Endodermal cell (in vitro differentiated cells): ENCODE measurements around the gene GTF3C1. TPM values are rescaled to one million over a fixed set of nuclear protein-coding genes. Genes with fewer than 3 reads are reported as not detected.
A peak's percentile ranks its signal among the peaks of the same experiment; 100 is the strongest.

Experiments used
- DNase-seq: peaks from one replicate; pipeline ENCODE4 v3.0.0-alpha.2; 2017
- H3K27ac ChIP-seq: 2 replicates; pipeline ENCODE4 v1.5.1; 2013; ENCODE audit warnings: mild to moderate bottlenecking, low read depth, low read length, moderate library complexity
- H3K27me3 ChIP-seq: 2 replicates; pipeline ENCODE4 v1.6.1; 2013; ENCODE audit warnings: mild to moderate bottlenecking, low read length, moderate library complexity; ENCODE audit not compliant: insufficient read depth, control insufficient read depth, poor library complexity, severe bottlenecking
- H3K36me3 ChIP-seq: 2 replicates; pipeline ENCODE4 v1.7.0; 2013; ENCODE audit warnings: mild to moderate bottlenecking, low read length, moderate library complexity; ENCODE audit not compliant: control insufficient read depth, insufficient read depth
- H3K4me1 ChIP-seq: one replicate; pipeline ENCODE4 v1.7.0; 2013; ENCODE audit warnings: low read length; ENCODE audit not compliant: control insufficient read depth, insufficient read depth
- H3K4me3 ChIP-seq: 2 replicates; pipeline ENCODE4 v1.5.1; 2013; ENCODE audit warnings: mild to moderate bottlenecking, low read length, moderate library complexity
- H3K9ac ChIP-seq: 2 replicates; pipeline ENCODE4 v1.6.1; 2013; ENCODE audit warnings: mild to moderate bottlenecking, low read length, moderate library complexity; ENCODE audit not compliant: poor library complexity, severe bottlenecking; ENCODE audit errors: extremely low read depth
- H3K9me3 ChIP-seq: 2 replicates; pipeline ENCODE4 v1.6.1; 2013; ENCODE audit warnings: mild to moderate bottlenecking, low read length, moderate library complexity; ENCODE audit not compliant: control insufficient read depth
- H3K27ac Mint-ChIP-seq: 2 replicates; pipeline ENCODE4 v1.8.0; 2020; ENCODE audit warnings: mixed read lengths
- H3K27me3 Mint-ChIP-seq: 2 replicates; pipeline ENCODE4 v1.8.0; 2021; ENCODE audit warnings: mild to moderate bottlenecking, mixed read lengths; ENCODE audit not compliant: insufficient read depth
- H3K36me3 Mint-ChIP-seq: 2 replicates; pipeline ENCODE4 v1.8.0; 2020; ENCODE audit warnings: low read depth, mixed read lengths
- H3K4me1 Mint-ChIP-seq: 2 replicates; pipeline ENCODE4 v1.8.0; 2020; ENCODE audit warnings: mixed read lengths
- H3K4me3 Mint-ChIP-seq: 2 replicates; pipeline ENCODE4 v1.8.0; 2020; ENCODE audit warnings: mild to moderate bottlenecking, moderate library complexity, mixed read lengths
- H3K9me3 Mint-ChIP-seq: 2 replicates; pipeline ENCODE4 v1.8.0; 2020; ENCODE audit warnings: mild to moderate bottlenecking, mixed read lengths
- CTCF ChIP-seq: fragments of 200-600 bp; sonication (generic); conservative IDR thresholded peaks from 2 replicates; pipeline ENCODE4 v1.5.0; 2021; ENCODE audit warnings: antibody characterized with exemption, mild to moderate bottlenecking
- WGBS, 2 experiments: methylation state at CpG; one replicate each; pipeline versions ENCODE4 v1.1.5 to v1.1.7; 2013; ENCODE audit warnings: missing lambda C conversion rate in 2 of 2, mixed read lengths in 1 of 2; ENCODE audit not compliant: insufficient coverage in 1 of 2, insufficient read length in 1 of 2; 5-methylcytosine and 5-hydroxymethylcytosine counted together
- total RNA-seq, 2 donors: library from RNA; stranded (reverse); fragmentation: NEBNext Ultra II Directional in 1 of 2; extraction: Animal tissue kit (Norgen Biotek cat#: 25700) in 1 of 2; gene quantifications; 2 replicates in 1 of 2; 3 replicates in 1 of 2; pipeline ENCODE4 v1.2.1, GENCODE V29; 2021

GTF3C1 gene
- total RNA-seq, 2 donors from 2014 or later: 138 TPM

- peaks cover 15% of the 10 kb centered on the region for H3K9me3 ChIP-seq
- no peak overlapping the region for H3K4me3 Mint-ChIP-seq
- WGBS, 2 experiments: 92 to 94% methylated on average over 14 to 28 of the region's 28 CpGs
- H3K27me3 Mint-ChIP-seq: no peaks in the 10 kb centered on the region
- peaks cover 87% of the 10 kb centered on the region for H3K36me3 Mint-ChIP-seq
- H3K4me3 ChIP-seq: no peak overlapping the region
- H3K4me1 Mint-ChIP-seq: no peaks in the 10 kb centered on the region
- no peaks in the 10 kb centered on the region for H3K4me1 ChIP-seq
- H3K27me3 ChIP-seq: no peaks in the 10 kb centered on the region
- no peak overlapping the region for H3K9ac ChIP-seq
- peak overlapping the region; percentile 45 for H3K27ac Mint-ChIP-seq
- TF ChIP-seq CTCF: no peak
- peaks cover 100% of the 10 kb centered on the region for H3K36me3 ChIP-seq
- DNase-seq: no peak
- H3K9me3 Mint-ChIP-seq: no peaks in the 10 kb centered on the region
- H3K27ac ChIP-seq: no peak overlapping the region
Observed at GRCh38 chr16:27470567-27471431, 78.9 kb downstream of the GTF3C1 start.

- Histone ChIP-seq H3K36me3 (peaks cover 99% of the 10 kb centered on the region), H3K27me3 (no peaks in the 10 kb centered on the region), H3K4me1 (no peaks in the 10 kb centered on the region), H3K9me3 (peaks cover 15% of the 10 kb centered on the region), H3K27ac (no peak overlapping the region), H3K4me3 (no peak overlapping the region), H3K9ac (no peak overlapping the region)
- Mint-ChIP-seq H3K4me1 (no peaks in the 10 kb centered on the region), H3K4me3 (no peak overlapping the region), H3K27ac (no peak overlapping the region), H3K36me3 (peaks cover 81% of the 10 kb centered on the region), H3K27me3 (no peaks in the 10 kb centered on the region), H3K9me3 (no peaks in the 10 kb centered on the region)
- DNase-seq: no peak
- no peak for TF ChIP-seq CTCF
- whole genome bisulfite sequencing, 2 experiments: 90 to 95% methylated on average over 14 to 22 of the region's 22 CpGs
Observed at GRCh38 chr16:27468941-27469531, 80.7 kb downstream of the GTF3C1 start.

GRCh38 chr16:27465483-27465879 is 84.2 kb downstream of the GTF3C1 start:
- no peaks in the 10 kb centered on the region for H3K27me3 ChIP-seq
- H3K9me3 ChIP-seq: peaks cover 15% of the 10 kb centered on the region
- H3K4me1 ChIP-seq: no peaks in the 10 kb centered on the region
- no peak overlapping the region for H3K4me3 ChIP-seq
- Mint-ChIP-seq H3K9me3 (no peaks in the 10 kb centered on the region), H3K27me3 (no peaks in the 10 kb centered on the region), H3K4me3 (no peak overlapping the region), H3K4me1 (no peaks in the 10 kb centered on the region), H3K36me3 (peaks cover 69% of the 10 kb centered on the region), H3K27ac (no peak overlapping the region)
- DNase-seq: no peak
- no peak for TF ChIP-seq CTCF
- H3K9ac ChIP-seq: no peak overlapping the region
- peaks cover 89% of the 10 kb centered on the region for H3K36me3 ChIP-seq
- no peak overlapping the region for H3K27ac ChIP-seq
- WGBS, 2 experiments: 92 to 97% methylated on average over 3 to 8 of the region's 8 CpGs
